Pancreas (tissue), 10 donors: ENCODE results near the gene KCNK4. TPM values are rescaled to one million over a fixed set of nuclear protein-coding genes. Genes with fewer than 3 reads are reported as not detected.

Source experiments
- ATAC-seq, 4 donors: fragments of 200-7000 bp; cut with Tn5 transposase; one replicate each; pipeline versions ENCODE4 v1.8.0 to v1.9.1; 2020; ENCODE audit warnings: mild to moderate bottlenecking in 4 of 4, moderate library complexity in 4 of 4
- DNase-seq, 6 donors: peaks; one replicate each; pipeline ENCODE4 v3.0.0-alpha.2; 2020
- FAIRE-seq: peaks from 2 replicates; lab custom pipeline; 2012; peaks lifted over from hg19 to GRCh38; lab: Jason Lieb, UNC
- H3K27ac ChIP-seq, 4 donors: fragments of 200-600 bp; sonication (generic); 1 replicate in 3 of 4; 2 replicates in 1 of 4; pipeline versions ENCODE4 v1.5.0 to v1.8.0; 2020
- H3K27me3 ChIP-seq, 4 donors: fragments of 200-600 bp; one replicate each; pipeline ENCODE4 v1.8.0; 2021
- H3K36me3 ChIP-seq, 3 donors: fragments of 200-600 bp; sonication (generic) in 1 of 3; one replicate each; pipeline versions ENCODE4 v1.5.0 to v1.8.0; 2020 to 2021
- H3K4me1 ChIP-seq, 3 donors: fragments of 200-600 bp; one replicate each; pipeline ENCODE4 v1.8.0; 2021
- H3K4me3 ChIP-seq, 4 donors: fragments of 200-600 bp; sonication (generic) in 2 of 4; one replicate each; pipeline versions ENCODE4 v1.5.0 to v1.8.0; 2020 to 2021
- H3K9me3 ChIP-seq, 4 donors: fragments of 200-600 bp; one replicate each; pipeline ENCODE4 v1.8.0; 2021
- WGBS, 2 donors: extraction: QIAGEN DNeasy Blood & Tissue Kit; methylation state at CpG; one replicate each; pipeline ENCODE4 v1.1.7; 2013; 5-methylcytosine and 5-hydroxymethylcytosine counted together
- intact Hi-C, 3 donors: fragments of 100-400 bp; cut with DNase I; formaldehyde crosslinking; loops; one replicate each; pipeline versions ENCODE4 v1.11.1 to v1.14.2; 2022
- polyA plus RNA-seq, 2 donors: library from polyadenylated mRNA; stranded (reverse); fragments of 200-250 nt; gene quantifications; one replicate each; pipeline ENCODE4 v1.2.3, GENCODE V29; 2013
- total RNA-seq, 6 donors: library from RNA; stranded (reverse); fragmentation: NEBNext Ultra II Directional in 4 of 6; extraction: Animal tissue kit (Norgen Biotek cat#: 25700) in 4 of 6; gene quantifications; one replicate each; pipeline versions ENCODE4 v1.2.1 to v1.2.4, GENCODE V29; 2021 to 2023
- TF ChIP-seq, protein P1 (sequence below), 4 donors: fragments of 200-600 bp; sonication (generic) in 3 of 4; IDR thresholded peaks; one replicate each; pipeline versions ENCODE4 v1.5.0 to v1.8.0; 2021; ENCODE audit warnings: antibody characterized with exemption in 4 of 4
- donor health status: healthy with polysubstance abuse.
- donor health status: DM: no; HTN: no; CAD: no; lungs with moderate emphysema.
- donor health status: DM: no; HTN: no; CAD: no.
- donor health status: control.
- donor health status: control.
- donor health status: Bipolar disorder and iron deficiency.
- donor health status: DM: yes; HTN: yes; CAD: no.
- donor health status: DM: no; HTN: no; CAD: no.
- donor health status: DM: no; HTN: no; CAD: no.
- donor health status: DM: yes; HTN: yes; CAD: no.

The KCNK4 gene
- total and polyA plus RNA-seq, 8 donors = not detected

DNA sequence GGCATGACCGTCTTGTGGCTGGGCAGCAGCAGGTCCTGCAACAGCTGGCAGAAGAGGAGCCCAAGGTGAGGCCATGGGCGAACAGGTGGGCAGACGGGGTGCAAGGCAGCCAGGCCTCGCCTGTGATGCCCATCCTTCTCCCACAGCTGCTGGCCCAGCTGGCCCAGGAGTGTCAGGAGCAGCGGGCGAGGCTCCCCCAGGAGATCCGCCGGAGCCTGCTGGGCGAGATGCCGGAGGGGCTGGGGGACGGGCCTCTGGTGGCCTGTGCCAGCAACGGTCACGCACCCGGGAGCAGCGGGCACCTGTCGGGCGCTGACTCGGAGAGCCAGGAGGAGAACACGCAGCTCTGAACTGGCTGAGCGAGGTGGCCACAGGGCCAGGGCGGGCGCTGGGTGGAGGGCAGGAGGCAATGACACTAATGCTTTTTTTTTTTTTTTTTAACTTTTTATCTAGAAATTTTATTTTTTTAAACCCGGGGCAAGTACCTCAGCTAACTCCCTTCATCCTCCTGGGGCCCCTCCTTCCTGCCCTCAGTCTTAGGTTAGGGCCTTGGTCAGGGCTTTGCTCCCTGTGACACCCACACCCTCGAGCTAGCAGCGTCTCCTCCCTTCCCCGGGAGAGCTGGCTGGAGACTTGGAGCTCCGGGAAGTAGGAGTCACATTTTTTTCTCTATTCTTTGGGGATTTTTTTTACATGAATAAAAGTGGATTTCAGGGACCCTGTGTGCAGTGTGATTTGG lies 23.7 kb upstream of the KCNK4 start:
- Histone ChIP-seq H3K4me1 (peaks cover 0 to 12% (median 5%) of the 10 kb centered on the region in 3 donors), H3K27ac (peak overlapping the region in 3 of 4 donors; percentile 95 to 96 (median 96)), H3K36me3 (no peaks in the 10 kb centered on the region), H3K4me3 (no peak overlapping the region), H3K9me3 (no peaks in the 10 kb centered on the region), H3K27me3 (no peaks in the 10 kb centered on the region)
- ATAC-seq = no peak
- intact Hi-C loops = no loop called here
- peak in 3 of 6 donors; percentile 64 to 82 (median 65) for DNase-seq
- TF ChIP-seq, protein P1, sequence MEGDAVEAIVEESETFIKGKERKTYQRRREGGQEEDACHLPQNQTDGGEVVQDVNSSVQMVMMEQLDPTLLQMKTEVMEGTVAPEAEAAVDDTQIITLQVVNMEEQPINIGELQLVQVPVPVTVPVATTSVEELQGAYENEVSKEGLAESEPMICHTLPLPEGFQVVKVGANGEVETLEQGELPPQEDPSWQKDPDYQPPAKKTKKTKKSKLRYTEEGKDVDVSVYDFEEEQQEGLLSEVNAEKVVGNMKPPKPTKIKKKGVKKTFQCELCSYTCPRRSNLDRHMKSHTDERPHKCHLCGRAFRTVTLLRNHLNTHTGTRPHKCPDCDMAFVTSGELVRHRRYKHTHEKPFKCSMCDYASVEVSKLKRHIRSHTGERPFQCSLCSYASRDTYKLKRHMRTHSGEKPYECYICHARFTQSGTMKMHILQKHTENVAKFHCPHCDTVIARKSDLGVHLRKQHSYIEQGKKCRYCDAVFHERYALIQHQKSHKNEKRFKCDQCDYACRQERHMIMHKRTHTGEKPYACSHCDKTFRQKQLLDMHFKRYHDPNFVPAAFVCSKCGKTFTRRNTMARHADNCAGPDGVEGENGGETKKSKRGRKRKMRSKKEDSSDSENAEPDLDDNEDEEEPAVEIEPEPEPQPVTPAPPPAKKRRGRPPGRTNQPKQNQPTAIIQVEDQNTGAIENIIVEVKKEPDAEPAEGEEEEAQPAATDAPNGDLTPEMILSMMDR (IDR thresholded peaks at IDR 0.05) = no peak
- FAIRE-seq = no peak
- WGBS, 2 donors = 88 to 90% methylated on average over 27 of the region's 27 CpGs

DNA sequence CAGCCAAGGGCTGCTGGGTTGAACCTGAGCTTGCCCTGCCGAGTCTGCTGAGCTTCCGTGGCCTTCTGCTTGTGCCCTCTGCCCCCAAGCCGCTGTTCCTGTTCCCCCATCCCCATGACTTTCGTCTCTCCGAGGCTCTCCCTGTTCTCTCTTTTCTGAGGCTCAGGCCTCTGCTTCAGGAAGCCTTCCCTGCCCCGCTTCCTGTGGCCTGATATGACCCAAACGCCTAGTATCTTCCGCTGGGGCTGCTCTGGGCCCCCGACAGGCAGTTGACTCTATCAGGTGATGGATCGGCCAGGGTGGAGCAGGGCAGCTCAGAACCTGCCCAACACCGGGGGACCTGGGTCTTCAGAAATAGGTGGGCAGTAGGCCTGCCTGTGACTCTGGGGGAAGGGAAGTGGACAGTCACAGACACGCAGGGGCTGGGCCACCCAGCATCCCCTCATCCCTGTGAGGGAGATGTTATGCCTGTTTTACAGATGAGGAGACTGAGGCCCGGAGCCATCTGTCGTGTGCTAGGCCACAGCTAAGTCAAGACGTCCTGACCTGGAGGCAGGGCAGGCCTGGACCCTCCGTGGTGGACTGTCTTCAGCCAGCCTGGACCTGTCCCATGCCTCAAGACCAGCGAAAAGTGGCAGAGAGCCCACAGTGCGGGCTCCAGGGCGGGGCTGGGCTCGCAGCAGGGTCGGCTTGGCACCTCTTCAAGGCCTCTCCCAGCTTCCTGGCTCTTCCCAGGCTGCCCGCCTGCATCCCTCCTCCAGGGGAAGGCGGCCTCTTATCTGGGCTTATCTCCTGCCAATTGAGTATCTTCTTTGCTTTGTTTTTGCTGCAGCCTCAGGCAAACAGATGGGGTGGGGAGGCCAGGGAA lies 22.8 kb upstream of the KCNK4 start:
- peak overlapping the region; percentile 87 to 96 (median 96) for H3K27ac ChIP-seq
- H3K27me3 ChIP-seq = no peaks in the 10 kb centered on the region
- H3K4me3 ChIP-seq = peak overlapping the region in 3 of 4 donors; percentile 43 to 73 (median 63)
- intact Hi-C loops = no loop called here
- ATAC-seq (peak in 1 of 4 donors; percentile 1), FAIRE-seq (no peak), DNase-seq (peak; percentile 72 to 88 (median 76))
- peaks cover 0 to 14% (median 10%) of the 10 kb centered on the region in 3 donors for H3K4me1 ChIP-seq
- no peaks in the 10 kb centered on the region for H3K9me3 ChIP-seq
- TF ChIP-seq, protein P1 (IDR thresholded peaks at IDR 0.05) = no peak
- WGBS, 2 donors = 44 to 47% methylated on average over 23 of the region's 23 CpGs
- H3K36me3 ChIP-seq = no peaks in the 10 kb centered on the region

DNA sequence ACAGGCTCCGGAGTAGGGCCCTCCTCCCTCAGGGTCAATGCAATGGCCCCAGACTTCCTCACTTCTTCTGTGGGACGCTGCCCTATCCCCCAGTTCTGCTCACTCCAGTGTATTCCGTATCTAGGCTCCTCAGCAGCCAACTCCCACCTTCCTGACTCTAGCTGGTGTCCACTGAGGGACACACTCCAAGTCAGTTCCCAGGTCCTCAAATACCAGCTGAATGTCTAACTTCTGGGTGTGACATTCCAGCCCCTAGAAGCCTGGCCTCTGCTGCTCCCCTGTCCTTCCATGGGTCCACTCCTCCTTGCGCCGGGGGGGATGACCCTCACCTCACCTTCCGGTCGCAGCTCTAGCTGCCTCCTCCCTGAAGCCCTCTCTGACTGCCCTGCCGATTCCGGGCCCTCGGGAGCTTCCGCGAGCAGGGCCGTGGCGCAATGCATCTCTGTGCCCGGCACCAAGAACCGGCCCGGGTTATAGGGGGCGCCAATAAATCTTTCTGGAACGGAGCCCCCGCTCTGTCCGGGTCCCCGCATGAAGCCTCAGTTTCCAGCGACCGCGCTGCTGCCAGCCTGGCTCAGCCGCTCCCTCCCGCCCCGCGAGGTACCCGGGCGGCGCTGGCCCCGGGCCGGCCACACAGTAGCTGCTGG lies 22.1 kb upstream of the KCNK4 start:
- peak overlapping the region; percentile 87 to 96 (median 96) for H3K27ac ChIP-seq
- no peaks in the 10 kb centered on the region for H3K9me3 ChIP-seq
- no peaks in the 10 kb centered on the region for H3K27me3 ChIP-seq
- peaks cover 0 to 14% (median 10%) of the 10 kb centered on the region in 3 donors for H3K4me1 ChIP-seq
- peak in 5 of 6 donors; percentile 64 to 88 (median 79) for DNase-seq
- peak; percentile 6 to 17 (median 13) for ATAC-seq
- no peaks in the 10 kb centered on the region for H3K36me3 ChIP-seq
- TF ChIP-seq, protein P1 (IDR thresholded peaks at IDR 0.05) = no peak
- 1% methylated on average over 34 of the region's 34 CpGs for WGBS, 2 donors
- peak overlapping the region; percentile 43 to 73 (median 60) for H3K4me3 ChIP-seq
- FAIRE-seq = no peak
- intact Hi-C loops = no loop called here

DNA sequence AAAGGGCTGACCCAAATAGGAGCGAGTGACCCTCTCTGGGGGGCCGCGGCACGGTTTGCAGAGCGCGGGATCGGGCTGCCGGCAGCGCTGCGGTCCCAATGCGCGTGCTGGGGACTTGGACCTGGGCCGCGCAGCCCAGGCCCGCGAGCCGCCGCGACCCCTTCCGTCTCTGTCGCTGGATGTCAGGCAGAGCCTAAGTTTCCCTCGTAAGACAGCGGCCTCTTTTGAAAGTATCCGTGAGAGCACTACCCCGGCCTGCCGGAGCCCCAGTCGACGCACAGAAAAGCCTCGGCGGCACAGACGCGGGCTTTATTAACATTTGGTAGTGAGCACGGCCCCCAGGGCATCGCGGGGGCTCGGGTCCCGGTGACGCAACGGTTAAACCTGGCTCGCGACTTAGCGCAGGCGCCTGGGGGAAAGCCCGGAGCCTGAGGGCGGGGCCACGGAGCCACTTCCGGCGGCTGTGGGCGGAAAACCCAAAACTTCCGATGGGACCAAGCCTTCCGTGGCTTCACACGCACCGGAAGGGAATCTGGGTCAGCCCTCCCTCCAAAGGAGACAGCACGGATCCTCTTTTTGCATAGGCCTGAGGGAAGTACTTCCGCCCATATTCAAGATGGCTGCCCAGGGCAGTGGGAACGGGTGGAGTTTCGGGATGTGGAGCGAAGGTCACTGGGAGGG lies 21.4 kb upstream of the KCNK4 start:
- peak overlapping the region; percentile 63 to 83 (median 70) for H3K4me3 ChIP-seq
- H3K27me3 ChIP-seq = no peaks in the 10 kb centered on the region
- no peaks in the 10 kb centered on the region for H3K9me3 ChIP-seq
- H3K36me3 ChIP-seq = no peaks in the 10 kb centered on the region
- 0% methylated on average over 58 of the region's 58 CpGs for WGBS, 2 donors
- peak; percentile 79 to 87 (median 82) for ATAC-seq
- DNase-seq = peak; percentile 95 to 99 (median 98)
- H3K27ac ChIP-seq = peak overlapping the region; percentile 87 to 96 (median 96)
- TF ChIP-seq, protein P1 (IDR thresholded peaks at IDR 0.05) = no peak
- intact Hi-C loops = no loop called here
- peak; percentile 85 for FAIRE-seq
- peaks cover 0 to 14% (median 10%) of the 10 kb centered on the region in 3 donors for H3K4me1 ChIP-seq
